Central memory CD4-positive, alpha-beta T cell (primary cell): ENCODE results near the gene ZNF423.
"Not testable (repeated sequence)": the region's sequence is repeated elsewhere in the genome, so short reads cannot be mapped to it uniquely, and the experiment has no call there.

ENCODE experiments used
- DNase-seq: peaks from one replicate; pipeline ENCODE4 v3.0.0; 2022
- total RNA-seq, 3 experiments: gene quantifications; one replicate each; lab custom pipeline; 2026; lab: John Stamatoyannopoulos, UW

ZNF423 gene
- 0 to 0.04 (median 0) reads per million in 3 experiments for total RNA-seq

- DNase-seq: no peak
Measured at GRCh38 chr16:49855822-49856671, at the start of gene ZNF423. Gene ZNF423 (minus strand): TSS chr16:49856112. CDS start chr16:49855774, 338 bp downstream.

- DNase-seq: no peak
Measured at GRCh38 chr16:49904348-49905062, 48.6 kb upstream of the ZNF423 start.

- no peak for DNase-seq
Measured at GRCh38 chr16:49902908-49903307, 47.0 kb upstream of the ZNF423 start.

- DNase-seq: no peak
Measured at GRCh38 chr16:49901711-49902110, 45.8 kb upstream of the ZNF423 start.

- no peak for DNase-seq
Measured at GRCh38 chr16:49900875-49901274, 45.0 kb upstream of the ZNF423 start.

- no peak for DNase-seq
Measured at GRCh38 chr16:49899991-49900695, 44.2 kb upstream of the ZNF423 start.

- no peak for DNase-seq
Measured at GRCh38 chr16:49896447-49896964, 40.6 kb upstream of the ZNF423 start.

GRCh38 chr16:49890876-49891275, 35.0 kb upstream of the ZNF423 start:
- no peak for DNase-seq

- no peak for DNase-seq
Measured at GRCh38 chr16:49889725-49890397, 33.9 kb upstream of the ZNF423 start.

GRCh38 chr16:49886554-49887094, 30.7 kb upstream of the ZNF423 start:
- DNase-seq: no peak

GRCh38 chr16:49884033-49885015, 28.4 kb upstream of the ZNF423 start:
- DNase-seq: no peak

- DNase-seq: no peak
Measured at GRCh38 chr16:49883076-49884014, 27.4 kb upstream of the ZNF423 start.

GRCh38 chr16:49881890-49882289, 26.0 kb upstream of the ZNF423 start:
- DNase-seq: no peak

GRCh38 chr16:49878540-49878939, 22.6 kb upstream of the ZNF423 start:
- not testable (repeated sequence) for DNase-seq

- no peak for DNase-seq
Measured at GRCh38 chr16:49876716-49877129, 20.8 kb upstream of the ZNF423 start.

GRCh38 chr16:49875806-49876715, 20.1 kb upstream of the ZNF423 start:
- DNase-seq: no peak

- DNase-seq: no peak
Measured at GRCh38 chr16:49874613-49875237, 18.8 kb upstream of the ZNF423 start.

GRCh38 chr16:49871824-49872223, 15.9 kb upstream of the ZNF423 start:
- not testable (repeated sequence) for DNase-seq
